H1 (cell line): Measurements from ENCODE around the gene KCNE4. TPM values are rescaled to one million over a fixed set of nuclear protein-coding genes. Genes with fewer than 3 reads are reported as not detected.

ENCODE experiments used
- CTCF ChIA-PET: fragments of 300-600 bp; sonication (Branson Sonifier 250); formaldehyde crosslinking; loops from one replicate; lab custom pipeline; 2021; ENCODE audit not compliant: partially characterized antibody; lab: Charles Lee
- POLR2A ChIA-PET: fragments of 300-600 bp; sonication (Branson Sonifier 250); formaldehyde crosslinking; loops from one replicate; lab custom pipeline; 2021; ENCODE audit warnings: inconsistent platforms; ENCODE audit not compliant: partially characterized antibody; lab: Charles Lee
- DNase-seq, 2 experiments: peaks; one replicate each; pipeline versions ENCODE4 v3.0.0 to v3.0.0-alpha.2; 2010 to 2022; ENCODE audit warnings: low spot score in 2 of 2, low read depth in 1 of 2, mixed read lengths in 1 of 2
- FAIRE-seq: peaks from 2 replicates; lab custom pipeline; 2011; peaks lifted over from hg19 to GRCh38; lab: Jason Lieb, UNC
- H2AFZ ChIP-seq: 2 replicates; pipeline ENCODE4 v1.8.1; 2012; ENCODE audit warnings: low read length, inconsistent platforms
- H2AK5ac ChIP-seq: 2 replicates; pipeline ENCODE4 v1.6.1; 2013; ENCODE audit warnings: low read depth, low read length
- H2BK120ac ChIP-seq: replicated peaks from 2 replicates; pipeline ENCODE3; 2013; ENCODE audit warnings: low read depth, low read length, inconsistent platforms
- H2BK12ac ChIP-seq: 2 replicates; pipeline ENCODE4 v1.6.1; 2013; ENCODE audit warnings: low read depth, low read length
- H2BK15ac ChIP-seq: 2 replicates; pipeline ENCODE4 v1.6.1; 2013; ENCODE audit warnings: low read length
- H2BK20ac ChIP-seq: 2 replicates; pipeline ENCODE4 v1.6.1; 2013; ENCODE audit warnings: low read length
- H2BK5ac ChIP-seq: 2 replicates; pipeline ENCODE4 v1.6.1; 2013; ENCODE audit warnings: low read depth, low read length
- H3K14ac ChIP-seq: 2 replicates; pipeline ENCODE4 v1.6.1; 2013; ENCODE audit warnings: inconsistent platforms; ENCODE audit not compliant: insufficient read length
- H3K18ac ChIP-seq: 2 replicates; pipeline ENCODE4 v1.6.1; 2013; ENCODE audit warnings: low read length; ENCODE audit errors: extremely low read depth
- H3K23ac ChIP-seq: 2 replicates; pipeline ENCODE4 v1.6.1; 2013; ENCODE audit warnings: inconsistent platforms; ENCODE audit not compliant: insufficient read length
- H3K23me2 ChIP-seq: 2 replicates; pipeline ENCODE4 v1.6.1; 2013; ENCODE audit warnings: low read depth, low read length
- H3K27ac ChIP-seq: 2 replicates; pipeline ENCODE4 v1.6.1; 2011; ENCODE audit warnings: low read depth, low read length, inconsistent platforms
- H3K27me3 ChIP-seq, 4 experiments: replicated peaks in 1 of 4; 1 replicate in 1 of 4; 2 replicates in 3 of 4; pipeline versions ENCODE4 v1.6.1 to v1.8.1; 2011 to 2013; ENCODE audit warnings: low read length in 3 of 4, mild to moderate bottlenecking in 3 of 4, inconsistent platforms in 2 of 4, mixed read lengths in 2 of 4, moderate library complexity in 1 of 4; ENCODE audit not compliant: control insufficient read depth in 3 of 4, insufficient read depth in 3 of 4; ENCODE audit errors: extremely low read depth in 1 of 4
- H3K36me3 ChIP-seq, 4 experiments: 2 replicates each; pipeline versions ENCODE4 v1.6.1 to v1.8.1; 2011 to 2013; ENCODE audit warnings: mild to moderate bottlenecking in 4 of 4, low read length in 3 of 4, moderate library complexity in 2 of 4, control low read depth in 1 of 4, inconsistent platforms in 1 of 4; ENCODE audit not compliant: insufficient read depth in 4 of 4, control insufficient read depth in 2 of 4
- H3K4ac ChIP-seq: replicated peaks from 2 replicates; pipeline ENCODE3; 2013; ENCODE audit warnings: low read length, low read depth, mixed read lengths, inconsistent platforms; ENCODE audit not compliant: insufficient read length
- H3K4me1 ChIP-seq, 4 experiments: replicated peaks in 1 of 4; 1 replicate in 1 of 4; 2 replicates in 3 of 4; pipeline versions ENCODE4 v1.6.1 to v1.8.1; 2011 to 2013; ENCODE audit warnings: low read length in 3 of 4, inconsistent platforms in 2 of 4, mixed read lengths in 1 of 4; ENCODE audit not compliant: insufficient read depth in 4 of 4, control insufficient read depth in 3 of 4
- H3K4me2 ChIP-seq, 2 experiments: 2 replicates each; pipeline versions ENCODE4 v1.6.1 to v1.8.1; 2011 to 2013; ENCODE audit warnings: low read depth in 2 of 2, low read length in 2 of 2, control low read depth in 1 of 2, inconsistent platforms in 1 of 2, mild to moderate bottlenecking in 1 of 2; ENCODE audit not compliant: insufficient read depth in 1 of 2
- H3K4me3 ChIP-seq, 4 experiments: fragments of 200-600, 300-600 bp in 1 of 4; sonication (generic), shearing (Covaris generic), sonication (Bioruptor Twin) in 1 of 4; 2 replicates each; pipeline versions ENCODE4 v1.5.1 to v1.8.1; 2011 to 2016; ENCODE audit warnings: low read length in 4 of 4, low read depth in 3 of 4, control low read depth in 2 of 4, inconsistent platforms in 2 of 4, mild to moderate bottlenecking in 2 of 4, mixed read lengths in 1 of 4, moderate library complexity in 1 of 4; ENCODE audit not compliant: insufficient read depth in 2 of 4; ENCODE audit errors: extremely low read depth in 1 of 4
- H3K56ac ChIP-seq: replicated peaks from 2 replicates; pipeline ENCODE3; 2013; ENCODE audit warnings: low read depth, mild to moderate bottlenecking, mixed read lengths, low read length, inconsistent platforms; ENCODE audit not compliant: insufficient read length
- H3K79me1 ChIP-seq: 2 replicates; pipeline ENCODE4 v1.6.1; 2013; ENCODE audit warnings: low read depth, low read length, control low read depth
- H3K79me2 ChIP-seq, 2 experiments: 2 replicates each; pipeline versions ENCODE4 v1.6.1 to v1.8.1; 2012 to 2013; ENCODE audit warnings: low read length in 2 of 2, mild to moderate bottlenecking in 2 of 2, inconsistent platforms in 1 of 2; ENCODE audit not compliant: insufficient read depth in 2 of 2, control insufficient read depth in 1 of 2
- H3K9ac ChIP-seq, 4 experiments: replicated peaks in 1 of 4; 1 replicate in 1 of 4; 2 replicates in 3 of 4; pipeline versions ENCODE4 v1.6.1 to v1.8.1; 2011 to 2013; ENCODE audit warnings: low read depth in 3 of 4, low read length in 3 of 4, control low read depth in 2 of 4, mild to moderate bottlenecking in 2 of 4, moderate library complexity in 2 of 4, inconsistent platforms in 1 of 4; ENCODE audit errors: extremely low read depth in 1 of 4
- H3K9me3 ChIP-seq, 2 experiments: 2 replicates each; pipeline versions ENCODE4 v1.6.1 to v1.8.1; 2012 to 2013; ENCODE audit warnings: mild to moderate bottlenecking in 2 of 2, moderate library complexity in 2 of 2, control low read depth in 1 of 2, inconsistent platforms in 1 of 2, low read depth in 1 of 2, low read length in 1 of 2, mixed read lengths in 1 of 2; ENCODE audit not compliant: insufficient read depth in 2 of 2
- H4K20me1 ChIP-seq, 2 experiments: replicated peaks in 1 of 2; 2 replicates each; pipeline versions ENCODE3 to v1.8.1; 2011 to 2013; ENCODE audit warnings: inconsistent platforms in 2 of 2, low read length in 2 of 2, mild to moderate bottlenecking in 1 of 2; ENCODE audit not compliant: insufficient read depth in 2 of 2, control insufficient read depth in 1 of 2
- H4K5ac ChIP-seq: 2 replicates; pipeline ENCODE4 v1.6.1; 2013; ENCODE audit warnings: low read length, low read depth, mixed read lengths, inconsistent platforms; ENCODE audit not compliant: insufficient read length
- H4K8ac ChIP-seq: 2 replicates; pipeline ENCODE4 v1.8.0; 2013; ENCODE audit warnings: mild to moderate bottlenecking, moderate library complexity, low read length, inconsistent platforms; ENCODE audit not compliant: insufficient read depth; ENCODE audit errors: extremely low read depth
- H4K91ac ChIP-seq: replicated peaks from 2 replicates; pipeline ENCODE3; 2013; ENCODE audit warnings: low read length, mixed read lengths, inconsistent platforms; ENCODE audit not compliant: insufficient read length
- ATF3 ChIP-seq: IDR thresholded peaks from 2 replicates; pipeline ENCODE4 v1.6.1; 2011; ENCODE audit warnings: low read depth, mild to moderate bottlenecking, low read length; ENCODE audit not compliant: insufficient read depth
- BACH1 ChIP-seq: IDR thresholded peaks from 2 replicates; pipeline ENCODE4 v1.6.1; 2012; ENCODE audit warnings: low read length, improper control_type of control experiment
- CHD2 ChIP-seq: IDR thresholded peaks from 2 replicates; pipeline ENCODE4 v1.6.1; 2012; ENCODE audit warnings: low read length, improper control_type of control experiment
- EP300 ChIP-seq, 2 experiments: IDR thresholded peaks; 1 replicate in 1 of 2; 2 replicates in 1 of 2; pipeline ENCODE4 v1.6.1; 2011 to 2012; ENCODE audit warnings: low read depth in 2 of 2, low read length in 2 of 2, mild to moderate bottlenecking in 2 of 2, borderline replicate concordance in 1 of 2, inconsistent platforms in 1 of 2, moderate library complexity in 1 of 2
- GABPA ChIP-seq: IDR thresholded peaks from 2 replicates; pipeline ENCODE4 v1.6.1; 2011; ENCODE audit warnings: mild to moderate bottlenecking, low read length, moderate library complexity, borderline replicate concordance; ENCODE audit not compliant: insufficient read depth
- JUND ChIP-seq: IDR thresholded peaks from 2 replicates; pipeline ENCODE4 v1.6.1; 2011; ENCODE audit warnings: mild to moderate bottlenecking, improper control_type of control experiment, low read length
- PHF8 ChIP-seq: fragments of 200-600 bp; sonication (generic); conservative IDR thresholded peaks from 2 replicates; pipeline ENCODE4 v1.7.1; 2012; ENCODE audit warnings: low read depth, mild to moderate bottlenecking, inconsistent platforms, low read length, moderate library complexity
- SP2 ChIP-seq: IDR thresholded peaks from 2 replicates; pipeline ENCODE4 v1.6.1; 2012; ENCODE audit warnings: mild to moderate bottlenecking, low read length, inconsistent platforms
- SP4 ChIP-seq: IDR thresholded peaks from 2 replicates; pipeline ENCODE4 v1.6.1; 2012; ENCODE audit warnings: low read length, inconsistent platforms
- WGBS, 2 experiments: shearing (Covaris generic) in 1 of 2; methylation state at CpG; one replicate each; pipeline versions ENCODE4 v1.1.6 to v1.1.7; 2013 to 2015; ENCODE audit warnings: low lambda C conversion rate in 2 of 2, mixed read lengths in 2 of 2, inconsistent platforms in 1 of 2, low coverage in 1 of 2, missing lambda C conversion rate in 1 of 2; ENCODE audit not compliant: insufficient replicate concordance in 2 of 2, insufficient coverage in 1 of 2, insufficient read length in 1 of 2; ENCODE audit errors: extremely low coverage in 1 of 2, missing lambda C conversion rate in 1 of 2; 5-methylcytosine and 5-hydroxymethylcytosine counted together
- polyA plus RNA-seq, 7 experiments: library from polyadenylated mRNA; depleted of rRNA in 3 of 7; stranded (reverse) in 5 of 7; unstranded in 2 of 7; fragments of >200 nt in 5 of 7; fragments of 200-250 nt in 2 of 7; gene quantifications; 1 replicate in 5 of 7; 2 replicates in 1 of 7; 4 replicates in 1 of 7; pipeline versions ENCODE4 v1.2.1 to v1.2.3, GENCODE V29; 2011 to 2013; ENCODE audit warnings: missing spikeins in 2 of 7, mixed read lengths in 2 of 7
- total RNA-seq: library from RNA; stranded (reverse); fragmentation: NEBNext Ultra II Directional; extraction: Animal tissue kit (Norgen Biotek cat#: 25700); gene quantifications from 2 replicates; pipeline ENCODE4 v1.2.1, GENCODE V29; 2021

The KCNE4 gene
- total and polyA plus RNA-seq, 2 of the 8 experiments (the other 6 are each of a cell fraction or from before 2014, with no cell fraction given): 0.08 to 0.09 TPM

- Histone ChIP-seq H3K14ac (no peak overlapping the region), H2BK15ac (no peak overlapping the region), H3K4me2 (no peak overlapping the region), H2BK12ac (no peak overlapping the region), H3K9ac (no peak overlapping the region), H2BK120ac (no peak overlapping the region), H4K5ac (no peak overlapping the region), H2AFZ (no peak overlapping the region), H3K9me3 (no peaks in the 10 kb centered on the region), H3K27ac (no peak overlapping the region), H3K36me3 (no peaks in the 10 kb centered on the region), H3K23me2 (no peaks in the 10 kb centered on the region), H3K4ac (no peak overlapping the region), H3K27me3 (no peaks in the 10 kb centered on the region), H4K8ac (no peak overlapping the region), H3K4me3 (no peak overlapping the region), H2BK20ac (no peak overlapping the region), H3K23ac (no peak overlapping the region), H4K20me1 (no peaks in the 10 kb centered on the region), H3K4me1 (peaks cover 0 to 2% (median 0%) of the 10 kb centered on the region in 4 experiments; a peak in 1 of 7 replicates), H3K79me1 (no peaks in the 10 kb centered on the region), H3K18ac (no peak overlapping the region), H2AK5ac (no peak overlapping the region), H3K56ac (no peak overlapping the region), H4K91ac (no peak overlapping the region), H3K79me2 (no peaks in the 10 kb centered on the region), H2BK5ac (no peak overlapping the region)
- CTCF ChIA-PET: interaction anchor here (0.6 to 1.3 kb wide), 6 partner anchors 10 to 992 kb away, joined by 3 to 5 read pairs (median 3); no protein-coding TSS in a partner anchor
- whole genome bisulfite sequencing, 2 experiments: 88% methylated on average over 4 of the region's 4 CpGs; no CpG with 5 or more reads in 1 of the 2 experiments
- DNase-seq: no peak
- TF ChIP-seq JUND: no peak
- no peak for TF ChIP-seq BACH1
- no peak for TF ChIP-seq ATF3
- no peak for TF ChIP-seq CHD2
- no peak for TF ChIP-seq SP2
- TF ChIP-seq PHF8: no peak
- no peak for TF ChIP-seq GABPA
- TF ChIP-seq SP4: no peak
- no peak for TF ChIP-seq EP300 (IDR thresholded peaks at IDR 0.05; ENCODE audit: borderline replicate concordance in 1 of 2, low read depth in 2 of 2, low read length in 2 of 2)
- POLR2A ChIA-PET: no interaction called here
- no peak for FAIRE-seq
These were observed 5.6 kb downstream of the KCNE4 start for GRCh38 chr2:223057569-223057968.
